ENCODE results near the gene KCTD2. TPM values are rescaled to one million over a fixed set of nuclear protein-coding genes. Genes with fewer than 3 reads are reported as not detected.

KCTD2 gene
- total RNA-seq, 3 donors from 2014 or later (not counting 1 experiment from before 2014, with no cell fraction given) = 17.4 to 27.0 (median 24.7) TPM

- DNase-seq = peak; percentile 32 to 50
- Mint-ChIP-seq H3K9me3 (no peaks in the 10 kb centered on the region), H3K36me3 (no peaks in the 10 kb centered on the region), H3K4me1 (peaks cover 33 to 34% of the 10 kb centered on the region in 2 donors), H3K27ac (peak overlapping the region; percentile 85 to 98), H3K4me3 (peak overlapping the region; percentile 97), H3K27me3 (ENCODE audit: low read depth in 2 of 2) (no peaks in the 10 kb centered on the region)
- peaks cover 19% of the 10 kb centered on the region for H3K4me1 ChIP-seq (ENCODE audit: control insufficient read depth, insufficient read depth, low read length)
- intact Hi-C loops (cut with micrococcal nuclease) = loop anchor here (2.0 kb wide), 1 partner anchor 35 kb away; the partner anchor contains the start of gene MRPL58
- ATAC-seq = no peak
- no peaks in the 10 kb centered on the region for H3K27me3 ChIP-seq (ENCODE audit: control insufficient read depth, insufficient read depth, low read length)
- peak overlapping the region; percentile 30 for H3K27ac ChIP-seq (ENCODE audit: low read length)
- H3K4me3 ChIP-seq (ENCODE audit: low read length) = peak overlapping the region; percentile 92
- TF ChIP-seq, protein P1, sequence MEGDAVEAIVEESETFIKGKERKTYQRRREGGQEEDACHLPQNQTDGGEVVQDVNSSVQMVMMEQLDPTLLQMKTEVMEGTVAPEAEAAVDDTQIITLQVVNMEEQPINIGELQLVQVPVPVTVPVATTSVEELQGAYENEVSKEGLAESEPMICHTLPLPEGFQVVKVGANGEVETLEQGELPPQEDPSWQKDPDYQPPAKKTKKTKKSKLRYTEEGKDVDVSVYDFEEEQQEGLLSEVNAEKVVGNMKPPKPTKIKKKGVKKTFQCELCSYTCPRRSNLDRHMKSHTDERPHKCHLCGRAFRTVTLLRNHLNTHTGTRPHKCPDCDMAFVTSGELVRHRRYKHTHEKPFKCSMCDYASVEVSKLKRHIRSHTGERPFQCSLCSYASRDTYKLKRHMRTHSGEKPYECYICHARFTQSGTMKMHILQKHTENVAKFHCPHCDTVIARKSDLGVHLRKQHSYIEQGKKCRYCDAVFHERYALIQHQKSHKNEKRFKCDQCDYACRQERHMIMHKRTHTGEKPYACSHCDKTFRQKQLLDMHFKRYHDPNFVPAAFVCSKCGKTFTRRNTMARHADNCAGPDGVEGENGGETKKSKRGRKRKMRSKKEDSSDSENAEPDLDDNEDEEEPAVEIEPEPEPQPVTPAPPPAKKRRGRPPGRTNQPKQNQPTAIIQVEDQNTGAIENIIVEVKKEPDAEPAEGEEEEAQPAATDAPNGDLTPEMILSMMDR (IDR thresholded peaks at IDR 0.05) = no peak
- H3K9me3 ChIP-seq (ENCODE audit: control insufficient read depth, insufficient read depth, low read length) = no peaks in the 10 kb centered on the region
- peaks cover 10% of the 10 kb centered on the region for H3K36me3 ChIP-seq (ENCODE audit: control insufficient read depth, insufficient read depth, low read length)
- 1% methylated on average over 38 of the region's 38 CpGs for WGBS (ENCODE audit: insufficient coverage)
Measured at GRCh38 chr17:75047398-75048098, 523 bp downstream of the KCTD2 start.

- H3K4me3 ChIP-seq (ENCODE audit: low read length) = no peak overlapping the region
- Mint-ChIP-seq H3K4me1 (peaks cover 33 to 34% of the 10 kb centered on the region in 2 donors), H3K36me3 (no peaks in the 10 kb centered on the region), H3K27me3 (ENCODE audit: low read depth in 2 of 2) (no peaks in the 10 kb centered on the region), H3K4me3 (peak overlapping the region; percentile 97), H3K27ac (peak overlapping the region; percentile 85 to 98), H3K9me3 (no peaks in the 10 kb centered on the region)
- DNase-seq (no peak), ATAC-seq (no peak)
- H3K36me3 ChIP-seq (ENCODE audit: control insufficient read depth, insufficient read depth, low read length) = peaks cover 16% of the 10 kb centered on the region
- no peaks in the 10 kb centered on the region for H3K27me3 ChIP-seq (ENCODE audit: control insufficient read depth, insufficient read depth, low read length)
- no peaks in the 10 kb centered on the region for H3K9me3 ChIP-seq (ENCODE audit: control insufficient read depth, insufficient read depth, low read length)
- intact Hi-C loops (cut with micrococcal nuclease) = no loop called here
- peaks cover 19% of the 10 kb centered on the region for H3K4me1 ChIP-seq (ENCODE audit: control insufficient read depth, insufficient read depth, low read length)
- TF ChIP-seq, protein P1 (IDR thresholded peaks at IDR 0.05) = no peak
- H3K27ac ChIP-seq (ENCODE audit: low read length) = no peak overlapping the region
- 59% methylated on average over 5 of the region's 5 CpGs for WGBS (ENCODE audit: insufficient coverage)
Measured at GRCh38 chr17:75048249-75048878, 1.3 kb downstream of the KCTD2 start.

- Histone ChIP-seq H3K36me3 (ENCODE audit: control insufficient read depth, insufficient read depth, low read length) (peaks cover 22% of the 10 kb centered on the region), H3K27me3 (ENCODE audit: control insufficient read depth, insufficient read depth, low read length) (no peaks in the 10 kb centered on the region), H3K4me3 (ENCODE audit: low read length) (no peak overlapping the region), H3K9me3 (ENCODE audit: control insufficient read depth, insufficient read depth, low read length) (no peaks in the 10 kb centered on the region), H3K27ac (ENCODE audit: low read length) (no peak overlapping the region), H3K4me1 (ENCODE audit: control insufficient read depth, insufficient read depth, low read length) (peaks cover 19% of the 10 kb centered on the region)
- no peaks in the 10 kb centered on the region for H3K36me3 Mint-ChIP-seq
- no peak for DNase-seq
- no peaks in the 10 kb centered on the region for H3K9me3 Mint-ChIP-seq
- WGBS (ENCODE audit: insufficient coverage) = 100% methylated on average over 4 of the region's 5 CpGs
- intact Hi-C loops (cut with micrococcal nuclease) = no loop called here
- H3K4me3 Mint-ChIP-seq = peak overlapping the region; percentile 97
- H3K27me3 Mint-ChIP-seq (ENCODE audit: low read depth in 2 of 2) = no peaks in the 10 kb centered on the region
- H3K27ac Mint-ChIP-seq = peak overlapping the region; percentile 85 to 98
- TF ChIP-seq, protein P1 (IDR thresholded peaks at IDR 0.05) = no peak
- no peak for ATAC-seq
- peaks cover 33 to 34% of the 10 kb centered on the region in 2 donors for H3K4me1 Mint-ChIP-seq
Measured at GRCh38 chr17:75049057-75049456, 2.0 kb downstream of the KCTD2 start.
